Vagina (tissue), 2 donors: ENCODE results near the gene ITPKB.

ENCODE experiments used
- POLR2A ChIP-seq, 2 donors: fragments of 450-650 bp; IDR thresholded peaks; one replicate each; pipeline ENCODE4 v1.6.1; 2017; ENCODE audit warnings: antibody characterized with exemption in 2 of 2, mild to moderate bottlenecking in 2 of 2, moderate library complexity in 2 of 2
- POLR2AphosphoS5 ChIP-seq, 2 donors: sonication (generic); formaldehyde crosslinking; IDR thresholded peaks; one replicate each; pipeline ENCODE4 v1.9.0; 2017; ENCODE audit warnings: antibody characterized with exemption in 2 of 2, mild to moderate bottlenecking in 2 of 2, low read depth in 1 of 2; ENCODE audit not compliant: insufficient read depth in 1 of 2
- TF ChIP-seq, protein P1 (sequence below), 3 experiments: fragments of 450-650 bp in 2 of 3; fragments of 200-600 bp in 1 of 3; sonication (generic) in 1 of 3; IDR thresholded peaks; one replicate each; pipeline ENCODE4 v1.5.1; 2017 to 2019; ENCODE audit warnings: antibody characterized with exemption in 3 of 3, mild to moderate bottlenecking in 2 of 3, moderate library complexity in 2 of 3

GRCh38 chr1:226630592-226630991 is 108.5 kb downstream of the ITPKB start:
- TF ChIP-seq, protein P1, sequence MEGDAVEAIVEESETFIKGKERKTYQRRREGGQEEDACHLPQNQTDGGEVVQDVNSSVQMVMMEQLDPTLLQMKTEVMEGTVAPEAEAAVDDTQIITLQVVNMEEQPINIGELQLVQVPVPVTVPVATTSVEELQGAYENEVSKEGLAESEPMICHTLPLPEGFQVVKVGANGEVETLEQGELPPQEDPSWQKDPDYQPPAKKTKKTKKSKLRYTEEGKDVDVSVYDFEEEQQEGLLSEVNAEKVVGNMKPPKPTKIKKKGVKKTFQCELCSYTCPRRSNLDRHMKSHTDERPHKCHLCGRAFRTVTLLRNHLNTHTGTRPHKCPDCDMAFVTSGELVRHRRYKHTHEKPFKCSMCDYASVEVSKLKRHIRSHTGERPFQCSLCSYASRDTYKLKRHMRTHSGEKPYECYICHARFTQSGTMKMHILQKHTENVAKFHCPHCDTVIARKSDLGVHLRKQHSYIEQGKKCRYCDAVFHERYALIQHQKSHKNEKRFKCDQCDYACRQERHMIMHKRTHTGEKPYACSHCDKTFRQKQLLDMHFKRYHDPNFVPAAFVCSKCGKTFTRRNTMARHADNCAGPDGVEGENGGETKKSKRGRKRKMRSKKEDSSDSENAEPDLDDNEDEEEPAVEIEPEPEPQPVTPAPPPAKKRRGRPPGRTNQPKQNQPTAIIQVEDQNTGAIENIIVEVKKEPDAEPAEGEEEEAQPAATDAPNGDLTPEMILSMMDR (IDR thresholded peaks at IDR 0.05) = no peak
- TF ChIP-seq POLR2A (IDR thresholded peaks at IDR 0.05) = no peak
- TF ChIP-seq POLR2AphosphoS5 (IDR thresholded peaks at IDR 0.05; ENCODE audit: insufficient read depth in 1 of 2, low read depth in 1 of 2) = no peak
